ENCODE data around the gene LTV1. TPM values are rescaled to one million over a fixed set of nuclear protein-coding genes. Genes with fewer than 3 reads are reported as not detected.
"Not testable (repeated sequence)": the region's sequence is repeated elsewhere in the genome, so short reads cannot be mapped to it uniquely, and the experiment has no call there.

The LTV1 gene
- total RNA-seq (2014; rRNA removed; shearing (Covaris generic)) = 85.2 and 102 TPM in 2 replicates

- peak; percentile 99 for DNase-seq (ENCODE audit: low read depth)
Observed at GRCh38 chr6:143842902-143843676, at the start of gene LTV1. LTV1 (plus strand) TSS chr6:143843338; CDS start chr6:143843478, 140 bp downstream.

GRCh38 chr6:143796551-143796950 is 46.6 kb upstream of the LTV1 start:
- not testable (repeated sequence) for DNase-seq (ENCODE audit: low read depth)

GRCh38 chr6:143798487-143798886 is 44.7 kb upstream of the LTV1 start:
- DNase-seq (ENCODE audit: low read depth) = not testable (repeated sequence)

- no peak for DNase-seq (ENCODE audit: low read depth)
Observed at GRCh38 chr6:143802833-143803565, 40.1 kb upstream of the LTV1 start.

GRCh38 chr6:143803769-143804568 is 39.2 kb upstream of the LTV1 start:
- DNase-seq (ENCODE audit: low read depth) = no peak

GRCh38 chr6:143804835-143805239 is 38.3 kb upstream of the LTV1 start:
- peak; percentile 11 for DNase-seq (ENCODE audit: low read depth)

GRCh38 chr6:143806282-143807102 is 36.6 kb upstream of the LTV1 start:
- DNase-seq (ENCODE audit: low read depth) = peak; percentile 80

- no peak for DNase-seq (ENCODE audit: low read depth)
Observed at GRCh38 chr6:143807103-143807772, 35.9 kb upstream of the LTV1 start.

- no peak for DNase-seq (ENCODE audit: low read depth)
Observed at GRCh38 chr6:143810745-143811144, 32.4 kb upstream of the LTV1 start.

GRCh38 chr6:143811501-143812157 is 31.5 kb upstream of the LTV1 start:
- no peak for DNase-seq (ENCODE audit: low read depth)

GRCh38 chr6:143817621-143818020 is 25.5 kb upstream of the LTV1 start:
- DNase-seq (ENCODE audit: low read depth) = no peak

GRCh38 chr6:143821359-143821758 is 21.8 kb upstream of the LTV1 start:
- DNase-seq (ENCODE audit: low read depth) = no peak

GRCh38 chr6:143822584-143823024 is 20.5 kb upstream of the LTV1 start:
- no peak for DNase-seq (ENCODE audit: low read depth)

GRCh38 chr6:143823548-143823947 is 19.6 kb upstream of the LTV1 start:
- DNase-seq (ENCODE audit: low read depth) = peak; percentile 26

GRCh38 chr6:143828572-143828971 is 14.6 kb upstream of the LTV1 start:
- no peak for DNase-seq (ENCODE audit: low read depth)

GRCh38 chr6:143836150-143836549 is 7.0 kb upstream of the LTV1 start:
- no peak for DNase-seq (ENCODE audit: low read depth)

- DNase-seq (ENCODE audit: low read depth) = no peak
Observed at GRCh38 chr6:143838395-143838794, 4.7 kb upstream of the LTV1 start.

- no peak for DNase-seq (ENCODE audit: low read depth)
Observed at GRCh38 chr6:143839196-143839595, 3.9 kb upstream of the LTV1 start.

GRCh38 chr6:143840595-143841265 is 2.4 kb upstream of the LTV1 start:
- no peak for DNase-seq (ENCODE audit: low read depth)
